Skeletal muscle tissue (tissue), 4 donors: ENCODE measurements around the gene RALB. TPM values are rescaled to one million over a fixed set of nuclear protein-coding genes. Genes with fewer than 3 reads are reported as not detected.

Source experiments
- H3K27ac ChIP-seq: one replicate; pipeline ENCODE4 v1.7.0; 2013; ENCODE audit warnings: mild to moderate bottlenecking, low read depth, low read length, inconsistent platforms
- H3K27me3 ChIP-seq, 3 donors: one replicate each; pipeline ENCODE4 v1.7.0; 2013; ENCODE audit warnings: low read length in 3 of 3; ENCODE audit not compliant: control insufficient read depth in 3 of 3, insufficient read depth in 3 of 3
- H3K36me3 ChIP-seq, 3 donors: one replicate each; pipeline ENCODE4 v1.7.0; 2013; ENCODE audit warnings: low read length in 3 of 3; ENCODE audit not compliant: control insufficient read depth in 3 of 3, insufficient read depth in 3 of 3
- H3K4me1 ChIP-seq, 3 donors: one replicate each; pipeline ENCODE4 v1.7.0; 2013; ENCODE audit warnings: low read length in 3 of 3, mild to moderate bottlenecking in 3 of 3; ENCODE audit not compliant: control insufficient read depth in 3 of 3, insufficient read depth in 3 of 3
- H3K4me3 ChIP-seq, 3 donors: one replicate each; pipeline ENCODE4 v1.7.0; 2013; ENCODE audit warnings: low read length in 3 of 3
- H3K9ac ChIP-seq, 3 donors: one replicate each; pipeline ENCODE4 v1.7.0; 2013; ENCODE audit warnings: low read length in 3 of 3, mild to moderate bottlenecking in 3 of 3, moderate library complexity in 2 of 3, low read depth in 1 of 3
- H3K9me3 ChIP-seq, 3 donors: one replicate each; pipeline ENCODE4 v1.7.0; 2013; ENCODE audit warnings: low read length in 3 of 3; ENCODE audit not compliant: control insufficient read depth in 3 of 3
- total RNA-seq: library from RNA; depleted of rRNA; stranded (reverse); fragments of >200 nt; gene quantifications from one replicate; pipeline ENCODE4 v1.2.3, GENCODE V29; 2014
- donor health status: Osteomylitis.

Gene RALB
- 36.0 TPM for total RNA-seq

GRCh38 chr2:120252225-120253020 is at the start of gene RALB:
RALB (plus strand) TSS chr2:120252852; CDS start chr2:120278665, 25,813 bp downstream.
- Histone ChIP-seq H3K27ac (peak within 1 kb of the TSS; percentile 75), H3K9me3 (no peaks in the 10 kb centered on the region), H3K4me1 (peaks cover 16 to 30% (median 28%) of the 10 kb centered on the region in 3 donors), H3K27me3 (no peaks in the 10 kb centered on the region), H3K4me3 (peak within 1 kb of the TSS; percentile 89 to 90 (median 90)), H3K36me3 (no peaks in the 10 kb centered on the region), H3K9ac (peak within 1 kb of the TSS; percentile 72 to 89 (median 86))

DNA sequence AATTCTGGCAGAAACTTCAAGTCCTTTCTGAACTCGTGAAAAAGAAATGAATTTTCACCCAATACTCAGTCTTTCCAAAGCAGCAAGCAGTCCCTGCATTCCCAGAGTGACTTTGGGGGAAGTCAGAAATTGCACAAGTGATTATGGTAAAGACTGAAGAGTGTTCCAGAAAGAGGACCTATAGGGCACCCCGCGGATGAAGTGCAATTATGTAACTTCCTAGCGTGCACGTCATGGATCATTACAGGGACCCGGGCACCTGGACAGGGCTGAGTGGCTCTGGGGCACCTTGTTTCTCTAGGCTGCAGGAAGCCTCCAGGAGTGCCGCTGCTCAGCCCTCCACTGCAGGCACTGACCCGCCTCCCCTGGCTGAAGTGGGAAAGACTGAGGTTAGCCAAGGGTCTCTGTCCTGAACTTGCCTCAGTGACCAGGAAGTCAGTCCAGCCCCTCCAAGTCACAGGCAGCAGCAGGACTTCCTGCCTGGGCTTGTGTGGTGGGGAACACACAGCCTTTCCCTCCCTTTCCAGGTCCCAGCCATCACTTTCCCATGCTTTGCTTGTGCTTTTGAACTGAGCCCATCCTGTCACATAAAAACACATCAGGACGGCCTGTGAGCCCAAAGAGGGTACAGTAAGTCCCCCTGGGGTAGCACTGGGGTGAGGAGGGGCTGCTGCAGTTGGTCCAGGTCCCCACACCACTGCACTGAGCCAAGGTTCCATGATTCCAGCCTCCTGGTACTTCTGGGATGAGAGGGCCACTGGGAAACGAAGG is 49.2 kb upstream of the RALB start:
- no peak overlapping the region for H3K27ac ChIP-seq
- H3K9ac ChIP-seq = no peak overlapping the region
- H3K4me1 ChIP-seq = peaks cover 8 to 15% (median 11%) of the 10 kb centered on the region in 3 donors
- no peaks in the 10 kb centered on the region for H3K9me3 ChIP-seq
- no peaks in the 10 kb centered on the region for H3K27me3 ChIP-seq
- H3K4me3 ChIP-seq = peak overlapping the region in 1 of 3 donors; percentile 30
- H3K36me3 ChIP-seq = no peaks in the 10 kb centered on the region

GRCh38 chr2:120204022-120204405 is 48.6 kb upstream of the RALB start:
- no peak overlapping the region for H3K27ac ChIP-seq

GRCh38 chr2:120204417-120204816 is 48.2 kb upstream of the RALB start:
- Histone ChIP-seq H3K4me3 (no peak overlapping the region), H3K9ac (no peak overlapping the region), H3K36me3 (no peaks in the 10 kb centered on the region), H3K27me3 (no peaks in the 10 kb centered on the region), H3K27ac (no peak overlapping the region), H3K9me3 (no peaks in the 10 kb centered on the region), H3K4me1 (peaks cover 8 to 15% (median 11%) of the 10 kb centered on the region in 3 donors)

More at GRCh38 chr2:120204022-120204405, 48.6 kb upstream of the RALB start:
- H3K27me3 ChIP-seq = no peaks in the 10 kb centered on the region
- H3K9ac ChIP-seq = no peak overlapping the region
- H3K36me3 ChIP-seq = no peaks in the 10 kb centered on the region
- H3K4me3 ChIP-seq = no peak overlapping the region
- H3K9me3 ChIP-seq = no peaks in the 10 kb centered on the region
- H3K4me1 ChIP-seq = peaks cover 8 to 15% (median 11%) of the 10 kb centered on the region in 3 donors

DNA sequence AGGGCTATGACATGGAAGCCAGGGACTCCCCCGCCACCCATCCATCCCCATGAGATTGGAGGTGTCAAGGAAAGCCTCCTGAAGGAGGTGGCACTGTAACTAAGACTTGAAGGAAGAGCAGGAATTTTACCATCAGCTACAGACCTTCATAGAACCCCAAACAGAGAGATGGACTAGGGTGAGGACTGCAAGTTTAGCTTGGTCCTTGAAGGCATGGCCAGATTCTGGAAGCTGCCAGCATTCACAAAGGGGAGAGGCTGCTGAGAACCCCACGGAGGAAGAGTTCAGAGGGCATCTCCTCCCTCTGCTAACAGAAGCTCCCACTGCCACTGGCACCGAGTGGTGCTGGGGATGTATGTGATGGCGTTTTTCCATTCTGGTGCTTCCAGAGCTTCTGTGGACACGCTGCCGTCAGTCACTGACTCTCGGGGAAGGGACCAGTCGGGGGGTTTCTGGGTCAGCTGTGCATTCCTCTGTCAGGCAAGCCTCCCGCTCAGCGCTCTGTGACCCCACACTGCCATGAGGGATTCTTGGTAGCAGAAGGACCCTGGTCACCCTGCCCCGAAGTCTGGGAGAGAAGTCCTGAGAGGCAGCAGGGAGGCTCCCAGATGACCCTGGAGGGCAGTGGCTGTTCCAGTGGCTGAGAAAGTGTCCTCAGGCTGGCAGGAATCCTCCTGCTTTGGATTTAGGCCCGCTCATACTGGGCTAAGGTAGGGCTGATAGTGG is 47.5 kb upstream of the RALB start:
- Histone ChIP-seq H3K9me3 (no peaks in the 10 kb centered on the region), H3K4me3 (no peak overlapping the region), H3K4me1 (peaks cover 8 to 20% (median 13%) of the 10 kb centered on the region in 3 donors), H3K27ac (no peak overlapping the region), H3K36me3 (no peaks in the 10 kb centered on the region), H3K27me3 (no peaks in the 10 kb centered on the region), H3K9ac (no peak overlapping the region)

DNA sequence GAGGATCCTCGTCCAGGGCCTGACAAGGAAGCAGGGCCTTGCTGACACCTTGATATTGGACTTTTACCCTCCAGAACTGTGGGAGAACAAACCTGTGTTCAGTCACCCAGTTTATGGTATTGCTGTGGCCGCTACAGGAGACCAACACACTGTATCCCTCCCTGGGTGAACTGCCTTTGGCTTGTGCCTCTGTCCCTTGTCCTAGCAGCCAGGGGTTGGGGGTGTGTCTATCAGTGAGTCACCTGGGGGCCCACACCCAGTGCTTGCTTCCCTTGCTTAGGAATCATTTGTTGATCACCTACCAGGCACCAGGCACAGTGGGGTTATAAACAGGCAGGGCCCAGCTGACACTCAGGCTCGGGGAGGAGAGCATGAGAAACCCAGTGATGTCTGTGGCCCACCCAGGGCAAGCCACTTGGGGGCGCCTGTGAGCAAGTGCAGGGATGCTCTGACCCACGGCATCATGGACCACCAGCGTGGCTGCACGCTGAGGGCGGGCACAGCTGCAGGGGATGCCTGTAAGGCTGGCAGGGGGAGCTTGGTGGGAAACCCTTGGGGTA is 46.5 kb upstream of the RALB start:
- H3K9me3 ChIP-seq = no peaks in the 10 kb centered on the region
- H3K4me1 ChIP-seq = peaks cover 8 to 21% (median 18%) of the 10 kb centered on the region in 3 donors
- H3K27ac ChIP-seq = no peak overlapping the region
- no peak overlapping the region for H3K4me3 ChIP-seq
- no peaks in the 10 kb centered on the region for H3K36me3 ChIP-seq
- H3K9ac ChIP-seq = no peak overlapping the region
- H3K27me3 ChIP-seq = no peaks in the 10 kb centered on the region

- H3K4me3 ChIP-seq = no peak overlapping the region
- H3K27me3 ChIP-seq = no peaks in the 10 kb centered on the region
- H3K27ac ChIP-seq = no peak overlapping the region
- no peaks in the 10 kb centered on the region for H3K9me3 ChIP-seq
- H3K9ac ChIP-seq = no peak overlapping the region
- H3K4me1 ChIP-seq = peaks cover 8 to 16% (median 15%) of the 10 kb centered on the region in 3 donors
- no peaks in the 10 kb centered on the region for H3K36me3 ChIP-seq
Observed at GRCh38 chr2:120208381-120209353, 44.0 kb upstream of the RALB start.

DNA sequence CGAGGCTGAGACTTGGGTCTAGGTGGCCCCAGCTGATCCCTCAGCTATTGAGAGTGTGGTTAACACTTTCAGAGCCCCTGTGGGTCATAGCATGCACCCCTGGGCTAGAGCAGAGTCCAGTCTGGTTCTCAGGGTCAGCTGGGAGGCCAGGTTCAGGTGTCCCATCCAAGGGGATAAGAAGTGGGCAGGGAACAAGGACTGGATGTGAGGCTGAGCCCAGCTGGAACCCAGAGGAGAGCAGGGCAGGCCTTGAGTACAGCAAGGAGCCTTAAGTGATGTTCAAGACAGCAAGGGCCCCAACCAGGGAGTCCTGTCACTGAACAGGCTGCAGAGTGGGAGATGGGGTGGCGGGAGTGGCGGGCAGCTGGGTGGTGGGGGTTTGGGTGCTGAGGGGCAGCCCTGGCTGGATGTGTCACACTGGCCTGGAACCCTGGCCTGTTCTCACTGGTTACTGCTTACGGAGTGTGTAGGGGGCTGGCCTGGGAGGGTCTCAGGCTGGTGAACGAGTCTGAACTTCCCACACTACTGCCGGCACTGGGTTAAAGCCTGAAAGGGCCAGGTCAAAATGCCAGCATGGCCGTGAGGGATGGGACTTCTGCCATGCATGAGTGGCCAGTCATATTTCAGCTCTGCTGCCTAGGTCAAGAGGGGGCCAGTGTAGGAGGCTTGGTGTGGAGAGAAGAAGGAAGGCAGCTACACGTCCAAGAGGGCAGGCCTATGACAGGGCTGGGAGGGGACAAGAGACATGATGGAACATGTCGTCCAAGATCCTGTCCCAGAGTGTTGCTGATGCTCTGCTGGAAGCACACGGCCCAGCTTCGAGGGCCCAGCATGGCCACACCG is 43.0 kb upstream of the RALB start:
- Histone ChIP-seq H3K27me3 (no peaks in the 10 kb centered on the region), H3K27ac (no peak overlapping the region), H3K9ac (no peak overlapping the region), H3K4me3 (no peak overlapping the region), H3K36me3 (no peaks in the 10 kb centered on the region), H3K9me3 (no peaks in the 10 kb centered on the region), H3K4me1 (peaks cover 0 to 6% (median 6%) of the 10 kb centered on the region in 3 donors)
